ENCODE measurements around the gene CSH2.

The CSH2 gene

DNA sequence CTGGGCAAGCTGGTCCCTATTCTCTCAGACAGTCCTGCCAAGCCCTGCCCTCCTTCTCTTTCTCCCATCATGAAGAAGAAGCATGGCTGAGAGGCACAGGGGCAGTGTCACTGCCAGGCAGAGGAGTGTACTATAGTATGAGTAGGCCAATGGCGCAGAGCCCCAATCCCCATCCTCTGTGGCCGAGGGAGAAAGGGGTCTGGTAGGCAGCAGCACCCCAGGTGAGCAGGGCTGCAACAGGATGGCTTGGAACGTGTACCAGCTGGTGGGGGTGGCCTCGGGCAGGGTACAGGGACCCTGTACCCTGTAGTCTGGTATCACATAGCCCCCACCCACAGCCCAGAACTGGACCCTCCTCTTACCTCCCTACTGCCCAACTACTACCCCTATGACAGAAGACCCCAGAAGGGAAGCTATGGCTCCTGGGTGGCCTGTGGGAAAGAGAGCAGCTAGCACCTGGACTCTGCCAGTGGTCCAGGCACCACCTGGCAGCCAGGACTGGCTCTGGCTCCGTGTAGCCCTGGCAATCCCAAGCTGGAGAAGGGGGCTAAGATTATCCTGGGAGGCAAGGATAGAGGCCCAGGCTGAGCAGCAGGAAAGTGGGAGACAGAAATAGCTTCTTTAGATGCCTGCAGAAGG is 35.4 kb downstream of the CSH2 start:
- DNase-seq: no peak
- intact Hi-C loops (cut with DNase I): no loop called here

DNA sequence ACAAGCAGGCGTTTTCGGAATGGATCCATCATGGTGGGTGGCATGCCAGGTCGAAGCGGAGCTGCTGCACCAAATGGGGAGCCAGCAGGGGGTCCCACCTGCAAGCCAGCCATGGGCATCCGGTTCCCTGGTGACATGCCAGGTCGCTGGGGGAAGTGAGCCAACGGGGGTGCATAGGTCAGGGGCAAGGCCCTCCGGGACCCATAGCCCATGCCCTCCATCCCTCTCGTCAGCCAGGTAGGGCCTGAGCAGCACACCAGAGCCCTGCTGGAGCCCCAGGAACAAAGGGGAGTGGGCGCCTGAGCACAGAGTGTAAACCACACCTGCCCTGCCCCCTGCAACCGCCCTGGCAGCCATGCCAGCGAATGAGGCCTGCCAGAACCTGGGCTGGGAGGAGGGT is 36.0 kb downstream of the CSH2 start:
- no peak for DNase-seq
- intact Hi-C loops (cut with DNase I): no loop called here

DNA sequence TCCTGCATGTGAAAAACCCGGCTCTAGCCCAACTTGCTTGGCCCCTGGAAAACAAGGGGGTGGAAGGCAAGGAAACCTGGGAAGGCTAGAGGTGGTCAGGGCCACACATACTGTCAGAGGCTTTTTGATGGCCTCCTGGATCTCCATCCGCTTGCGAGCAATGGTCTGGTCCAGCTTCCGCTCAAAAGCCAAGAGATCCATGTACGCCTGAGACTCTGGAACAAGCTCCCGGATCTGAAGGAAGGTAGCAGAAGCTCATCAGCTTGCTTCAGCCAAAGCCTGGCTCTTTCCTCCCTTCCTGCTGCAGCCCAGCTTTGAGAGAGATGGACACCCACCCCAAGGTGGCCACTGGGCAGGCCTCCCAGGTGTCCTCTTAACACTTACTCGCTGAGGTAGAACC is 36.7 kb downstream of the CSH2 start:
- no peak for DNase-seq
- intact Hi-C loops (cut with DNase I): no loop called here

DNA sequence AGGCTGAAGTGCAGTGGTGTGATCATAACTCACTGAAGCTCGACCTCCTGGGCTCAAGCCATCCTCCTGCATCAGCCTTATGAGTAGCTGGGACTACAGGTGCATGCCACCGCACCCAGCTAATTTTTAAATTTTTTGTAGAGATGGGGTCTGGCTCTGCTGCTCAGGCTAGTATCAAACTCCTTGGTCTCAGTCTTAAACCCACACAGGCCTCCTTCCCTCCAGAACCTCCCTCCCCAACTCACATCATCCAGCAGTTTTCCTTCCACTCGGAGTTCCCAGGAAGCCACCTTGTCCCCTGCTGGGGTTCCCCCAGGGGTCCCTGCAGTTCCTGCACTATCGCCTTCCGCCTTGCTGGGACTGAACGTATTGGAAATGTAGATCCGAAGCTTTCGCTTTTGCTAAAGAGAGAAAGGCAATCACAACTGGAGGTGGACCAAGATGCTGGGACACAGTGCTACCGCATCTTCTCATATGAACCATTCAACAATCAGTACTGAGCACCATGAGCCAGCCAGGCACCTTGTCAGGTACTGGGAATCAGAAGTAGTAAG is 38.2 kb downstream of the CSH2 start:
- no peak for DNase-seq
- intact Hi-C loops (cut with DNase I): no loop called here

DNA sequence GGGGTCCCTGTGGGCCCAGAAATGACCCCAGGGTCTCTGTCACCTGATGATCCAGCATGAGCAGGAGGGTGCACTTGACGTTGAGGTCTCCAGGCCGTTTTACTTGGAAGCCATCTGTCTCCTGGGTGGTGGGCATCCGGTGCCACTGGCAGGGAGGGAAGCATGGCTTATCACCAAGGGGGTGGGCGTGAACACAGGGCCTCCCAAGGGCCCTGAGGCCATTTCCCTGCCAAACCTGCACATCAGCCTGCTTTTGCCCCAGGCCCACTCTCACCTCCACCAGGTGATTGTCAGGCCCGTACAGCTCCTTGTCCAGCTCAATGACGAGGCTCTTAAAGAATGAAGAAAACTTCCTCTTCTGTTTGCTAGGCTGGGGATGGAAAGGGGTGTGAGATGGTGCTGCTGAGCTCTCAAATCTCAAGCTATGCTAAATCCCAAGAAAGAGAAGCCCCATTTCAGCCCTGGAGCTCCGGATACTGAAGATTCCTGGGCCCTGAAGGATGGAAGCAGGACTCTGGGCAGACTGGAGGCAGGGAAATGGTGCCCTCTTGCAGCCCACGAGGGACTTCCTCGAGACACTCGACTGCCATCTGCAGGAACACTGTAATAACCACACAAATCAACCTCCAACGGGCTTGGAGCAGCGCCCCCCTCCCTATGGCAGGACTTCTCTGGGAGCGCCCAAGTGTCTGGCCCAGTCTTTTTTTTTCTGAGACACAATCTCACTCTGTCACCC is 38.9 kb downstream of the CSH2 start:
- DNase-seq: peak in 7 of 10 donors; percentile 52 to 94 (median 78)
- intact Hi-C loops (cut with DNase I): no loop called here

DNA sequence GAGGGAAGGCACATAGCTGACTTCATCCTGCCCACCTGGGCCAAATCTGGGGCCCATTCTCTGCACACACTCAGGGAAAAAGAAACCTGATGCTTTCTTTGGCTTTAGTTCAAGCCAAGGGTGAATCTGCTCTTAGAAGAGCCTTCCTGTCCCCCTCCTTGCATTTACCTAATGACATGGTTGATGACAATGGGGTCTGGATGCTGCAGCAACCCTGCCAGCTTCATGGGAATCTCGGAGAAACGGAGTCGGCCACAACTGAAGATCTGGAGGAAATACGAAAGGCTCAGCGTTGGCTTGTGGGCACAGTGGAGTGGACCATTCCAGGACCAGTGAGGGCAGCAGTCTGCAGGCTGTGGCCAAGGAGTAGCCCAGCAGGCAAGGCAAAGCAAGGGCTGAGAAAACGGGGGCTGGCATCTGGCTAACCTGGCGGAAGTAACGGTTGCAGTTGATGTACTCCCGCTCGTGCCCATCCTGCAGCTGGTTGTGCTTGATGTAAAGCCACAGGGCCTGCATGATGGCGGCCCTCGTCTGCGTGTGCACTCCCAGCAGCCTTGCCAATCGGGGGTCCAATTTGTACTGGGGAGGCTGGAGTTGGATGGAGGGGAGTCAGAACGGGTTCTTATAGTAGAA is 39.6 kb downstream of the CSH2 start:
- intact Hi-C loops (cut with DNase I): no loop called here
- DNase-seq: no peak

DNA sequence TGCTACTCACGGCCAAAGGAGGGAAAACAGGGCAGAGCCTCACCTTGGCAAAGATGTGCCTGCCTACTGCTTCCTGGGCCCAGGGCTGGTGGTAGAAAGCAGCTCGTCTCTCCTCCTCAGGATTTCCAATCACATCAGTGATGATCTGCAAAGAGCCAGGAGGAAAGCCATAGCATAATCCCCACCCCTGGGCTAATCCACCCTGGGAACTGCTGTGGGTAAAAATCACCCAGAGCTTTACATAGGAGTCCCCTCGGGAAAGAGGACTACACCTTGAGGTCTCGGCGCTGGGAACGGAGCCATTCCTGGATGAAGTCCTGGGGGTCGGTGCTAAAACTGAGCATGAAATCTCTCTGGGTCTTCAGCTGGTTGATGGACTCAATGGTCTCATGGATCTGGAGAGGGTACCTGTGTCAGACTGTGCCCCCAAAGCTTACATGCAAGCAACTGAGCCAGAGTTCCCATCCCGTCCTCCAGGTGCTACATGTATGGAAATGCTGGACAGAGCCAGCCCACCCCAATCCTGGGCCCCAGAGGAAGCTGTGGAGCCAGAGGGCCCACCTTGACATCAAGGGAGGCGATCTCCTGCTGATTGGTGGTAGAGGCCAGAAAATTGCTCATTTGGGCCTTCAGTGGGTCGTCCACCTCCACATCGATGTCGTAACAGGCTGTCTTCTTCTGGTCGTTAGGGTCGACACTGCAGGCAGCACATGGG is 40.3 kb downstream of the CSH2 start:
- DNase-seq: peak in 1 of 10 donors; percentile 66
- intact Hi-C loops (cut with DNase I): no loop called here

DNA sequence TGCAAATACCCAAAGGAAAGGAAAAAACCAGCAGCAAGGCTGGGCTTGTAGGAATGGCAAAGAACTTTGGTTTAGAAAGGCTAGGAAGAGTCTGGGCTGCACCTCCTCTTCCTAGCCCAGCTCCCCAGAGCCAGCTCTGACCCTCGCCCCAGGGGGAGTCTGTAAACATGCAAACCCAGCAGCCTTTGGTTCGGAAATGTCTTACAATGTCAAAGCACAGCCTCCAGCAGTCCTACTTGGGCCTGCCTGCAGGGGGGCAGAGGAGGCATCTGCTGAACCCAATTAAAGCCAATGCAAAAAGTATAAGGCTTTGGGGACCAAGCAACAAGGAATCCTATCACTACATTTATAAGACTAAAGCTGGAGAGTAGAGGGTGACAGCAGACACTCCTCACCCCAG is 41.0 kb downstream of the CSH2 start:
- no peak for DNase-seq
- intact Hi-C loops (cut with DNase I): no loop called here

DNA sequence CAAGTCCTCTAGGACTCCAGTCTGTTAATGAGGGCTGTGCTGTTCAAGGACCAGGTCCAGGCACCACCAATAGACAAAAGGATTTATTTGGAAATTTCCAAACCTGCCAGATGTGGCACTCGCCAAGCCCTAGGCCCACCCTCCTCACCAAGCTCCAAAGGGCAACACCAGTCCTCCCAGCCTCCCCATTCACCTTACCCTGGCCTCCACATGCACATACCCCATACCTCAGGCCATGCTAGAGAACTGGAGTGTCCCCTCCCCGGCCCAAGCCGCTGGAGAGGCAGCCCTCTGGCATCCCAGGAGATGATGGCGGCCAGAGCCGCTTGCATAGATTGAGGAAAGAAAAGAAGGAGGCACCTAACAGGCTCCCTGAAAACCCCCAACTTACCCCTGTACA is 41.5 kb downstream of the CSH2 start:
- no peak for DNase-seq
- intact Hi-C loops (cut with DNase I): no loop called here

DNA sequence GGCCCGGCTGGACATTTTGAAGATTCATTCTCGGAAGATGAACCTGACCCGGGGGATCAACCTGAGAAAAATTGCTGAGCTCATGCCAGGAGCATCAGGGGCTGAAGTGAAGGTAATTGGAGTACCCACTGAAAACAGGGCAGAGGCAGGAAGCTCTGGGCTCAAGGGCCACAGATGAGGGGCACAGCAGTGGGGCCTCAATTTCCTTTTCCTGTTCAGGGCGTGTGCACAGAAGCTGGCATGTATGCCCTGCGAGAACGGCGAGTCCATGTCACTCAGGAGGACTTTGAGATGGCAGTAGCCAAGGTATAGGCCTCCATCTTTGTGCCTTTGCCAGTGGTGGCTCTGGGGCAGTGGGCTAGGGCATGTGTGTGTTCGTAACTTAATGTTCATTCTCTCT is 42.0 kb downstream of the CSH2 start:
- intact Hi-C loops (cut with DNase I): no loop called here

DNA sequence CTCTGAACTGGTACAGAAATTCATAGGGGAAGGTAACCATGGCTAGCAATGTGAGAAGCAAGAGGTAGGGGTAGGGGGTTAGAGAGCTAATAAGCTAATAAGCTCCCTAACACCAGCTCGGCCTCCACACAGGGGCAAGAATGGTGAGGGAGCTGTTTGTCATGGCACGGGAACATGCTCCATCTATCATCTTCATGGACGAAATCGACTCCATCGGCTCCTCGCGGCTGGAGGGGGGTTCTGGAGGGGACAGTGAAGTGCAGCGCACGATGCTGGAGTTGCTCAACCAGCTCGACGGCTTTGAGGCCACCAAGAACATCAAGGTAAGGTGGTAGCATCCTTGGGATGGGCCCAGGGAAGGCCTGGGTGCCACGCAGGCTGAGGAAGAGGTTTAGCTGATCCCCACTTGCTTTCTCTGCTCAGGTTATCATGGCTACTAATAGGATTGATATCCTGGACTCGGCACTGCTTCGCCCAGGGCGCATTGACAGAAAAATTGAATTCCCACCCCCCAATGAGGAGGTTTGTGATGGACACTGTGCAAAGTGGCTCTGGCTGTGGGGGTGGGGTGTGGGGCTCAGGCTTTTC is 42.5 kb downstream of the CSH2 start:
- intact Hi-C loops (cut with DNase I): no loop called here

More for the DNA sequence above, 42.0 kb downstream of the CSH2 start:
- DNase-seq: no peak

DNA sequence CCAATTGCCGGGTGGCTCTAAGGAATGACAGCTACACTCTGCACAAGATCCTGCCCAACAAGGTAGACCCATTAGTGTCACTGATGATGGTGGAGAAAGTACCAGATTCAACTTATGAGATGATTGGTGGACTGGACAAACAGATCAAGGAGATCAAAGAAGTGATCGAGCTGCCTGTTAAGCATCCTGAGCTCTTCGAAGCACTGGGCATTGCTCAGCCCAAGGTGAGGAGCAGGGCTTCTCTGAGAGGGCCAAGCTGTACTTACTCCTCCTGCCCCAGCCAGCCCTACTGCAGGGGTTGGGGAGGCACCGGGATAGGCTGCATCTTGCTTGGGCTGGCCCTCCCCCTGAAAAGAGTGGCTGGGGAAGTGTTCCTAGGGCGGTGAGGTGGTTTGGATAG is 43.2 kb downstream of the CSH2 start:
- intact Hi-C loops (cut with DNase I): no loop called here
- DNase-seq: peak in 1 of 10 donors; percentile 35

More for the DNA sequence above, 42.5 kb downstream of the CSH2 start:
- DNase-seq: no peak

DNA sequence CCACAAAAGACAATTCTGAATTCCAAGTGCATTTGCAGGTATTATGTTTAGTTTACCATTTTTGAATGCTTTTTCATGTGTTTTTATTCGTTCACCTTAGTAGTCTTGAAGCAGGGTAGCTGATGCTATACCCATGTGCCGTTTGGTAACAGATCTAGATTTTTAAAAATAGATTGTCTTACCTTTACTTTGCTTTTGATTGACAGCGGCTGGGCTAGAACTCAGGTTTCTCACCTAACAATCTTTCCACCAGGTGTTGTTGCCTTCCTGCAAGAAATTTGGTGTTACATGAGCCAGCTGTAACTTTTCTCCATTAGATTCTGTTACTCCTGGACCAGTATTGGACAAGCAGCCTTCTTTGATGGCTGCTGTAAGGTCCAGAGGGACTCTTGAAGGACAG is 44.5 kb downstream of the CSH2 start:
- intact Hi-C loops (cut with DNase I): no loop called here
- DNase-seq: no peak

DNA sequence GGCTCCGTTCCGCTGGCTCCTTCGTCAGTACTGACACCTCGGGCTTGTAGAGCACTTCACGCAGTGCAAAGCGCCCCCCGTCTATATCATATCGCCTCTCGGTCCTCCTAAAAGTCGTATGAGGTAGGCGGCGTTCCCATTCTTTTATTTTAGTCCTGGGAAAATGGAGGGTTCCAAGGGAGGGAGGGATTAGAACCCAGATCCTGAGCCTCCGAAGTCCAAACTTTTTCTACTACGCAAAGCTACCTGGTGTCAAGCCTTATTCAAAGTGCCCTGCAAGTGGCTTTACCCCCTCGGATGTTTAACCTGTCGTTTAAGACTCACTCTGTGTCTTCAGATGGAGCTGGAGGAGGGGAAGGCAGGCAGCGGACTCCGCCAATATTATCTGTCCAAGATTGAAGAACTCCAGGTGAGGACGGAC is 45.7 kb downstream of the CSH2 start:
- intact Hi-C loops (cut with DNase I): loop anchor here (1.0 to 2.0 kb wide), 2 partner anchors 15 to 54 kb away; partner anchors contain the start of genes DDX42 and SMARCD2
- DNase-seq: no peak

DNA sequence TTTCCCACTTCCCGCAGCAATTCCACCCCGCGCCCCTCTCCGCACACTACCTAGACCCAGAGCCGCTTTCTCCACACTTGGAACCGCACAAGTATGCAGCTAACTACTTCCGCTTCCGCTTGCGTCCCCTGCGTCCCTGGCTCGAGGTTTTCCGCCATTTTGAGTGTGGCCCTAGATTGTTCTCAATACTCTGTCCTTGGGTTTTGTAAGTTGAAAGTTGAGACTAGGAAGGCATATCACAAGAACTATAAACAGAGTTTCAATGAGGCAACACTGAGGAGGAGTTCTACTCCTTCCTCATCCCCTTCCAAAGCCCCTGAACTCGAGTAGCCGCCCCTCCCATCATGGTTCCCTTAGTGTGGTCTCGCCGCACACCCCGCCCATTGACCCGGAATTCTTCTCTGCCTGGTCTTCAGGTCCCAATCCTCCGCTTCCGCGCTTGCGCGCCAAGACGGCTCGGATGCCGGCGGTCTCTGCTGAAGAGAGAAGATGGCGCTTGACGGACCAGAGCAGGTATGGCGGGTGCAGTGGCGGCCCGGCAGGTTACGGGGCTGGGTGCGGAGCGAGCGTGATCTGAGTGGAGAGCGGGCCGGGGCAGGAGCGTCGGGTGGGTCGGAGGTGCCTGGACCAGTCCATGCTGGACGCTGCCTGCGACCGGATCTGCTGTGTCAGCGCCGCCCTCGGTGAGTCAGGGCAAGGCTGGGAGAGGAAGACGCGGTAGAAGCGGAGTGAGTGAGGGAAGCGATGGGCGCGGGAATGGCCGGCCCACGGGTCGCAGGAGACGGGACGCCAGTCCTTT is 46.3 kb downstream of the CSH2 start, which contains the start of the genes FTSJ3 and PSMC5:
Gene FTSJ3, minus strand, starts transcription at position 662 of the 799 bp plus-strand sequence. CDS start 761 bp downstream, outside the sequence.
Gene PSMC5, plus strand, starts transcription at position 430 of the 799 bp plus-strand sequence. Its CDS starts 60 bp downstream, at position 490.
- intact Hi-C loops (cut with DNase I): loop anchor here (1.0 to 2.0 kb wide), 2 partner anchors 16 to 53 kb away; partner anchors contain the start of genes DDX42 and SMARCD2
- peak; percentile 95 to 100 (median 97) for DNase-seq

DNA sequence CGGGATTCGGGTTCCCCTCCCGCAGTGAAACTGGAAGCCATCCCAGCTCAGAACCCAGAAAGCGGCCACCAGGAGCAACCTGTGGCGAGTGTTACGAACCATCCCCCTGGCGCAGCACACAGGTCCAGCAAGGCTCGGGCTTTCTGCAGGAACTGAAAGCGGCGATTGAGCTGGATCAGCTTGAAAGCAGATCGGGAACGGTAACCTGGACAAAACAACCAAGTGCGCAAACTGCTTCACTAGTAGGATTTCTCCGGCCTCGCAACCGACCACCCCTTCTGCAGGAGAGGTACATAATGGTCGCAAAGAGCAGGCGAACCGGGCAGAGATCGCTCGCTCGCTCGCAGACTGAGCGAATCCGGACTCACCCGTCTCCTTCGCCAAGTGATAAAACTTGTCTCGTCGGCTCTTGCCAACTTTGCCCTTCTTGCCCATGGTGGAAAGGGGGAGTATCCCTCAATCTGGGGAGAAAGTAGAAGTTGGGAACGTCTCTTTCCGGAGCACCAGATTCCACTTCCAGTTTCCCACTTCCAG is 46.9 kb downstream of the CSH2 start:
- DNase-seq: no peak

DNA sequence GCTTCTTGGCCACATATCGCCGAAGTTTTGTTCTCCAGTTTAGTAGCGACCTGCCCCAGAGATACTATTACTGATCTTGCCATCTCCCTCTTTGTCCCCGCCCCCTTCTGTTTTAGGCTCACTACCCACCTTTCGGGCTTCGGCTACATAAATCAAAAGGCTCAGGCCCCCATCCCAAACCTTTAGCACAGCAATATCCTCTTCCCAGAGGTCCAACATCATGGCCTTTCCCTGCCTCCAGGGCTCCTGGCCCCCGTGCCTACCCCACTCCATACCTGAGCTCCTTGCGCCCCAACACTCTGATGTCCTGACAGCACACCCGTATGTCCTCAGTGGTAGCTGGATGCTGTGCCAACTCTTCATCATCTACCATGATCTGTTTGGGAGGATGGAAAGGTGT is 49.1 kb downstream of the CSH2 start:
- intact Hi-C loops (cut with DNase I): no loop called here
- no peak for DNase-seq

More for the DNA sequence above, 46.9 kb downstream of the CSH2 start:
- intact Hi-C loops (cut with DNase I): loop anchor here (1.0 to 2.0 kb wide), 2 partner anchors 16 to 52 kb away; partner anchors contain the start of genes DDX42 and SMARCD2

DNA sequence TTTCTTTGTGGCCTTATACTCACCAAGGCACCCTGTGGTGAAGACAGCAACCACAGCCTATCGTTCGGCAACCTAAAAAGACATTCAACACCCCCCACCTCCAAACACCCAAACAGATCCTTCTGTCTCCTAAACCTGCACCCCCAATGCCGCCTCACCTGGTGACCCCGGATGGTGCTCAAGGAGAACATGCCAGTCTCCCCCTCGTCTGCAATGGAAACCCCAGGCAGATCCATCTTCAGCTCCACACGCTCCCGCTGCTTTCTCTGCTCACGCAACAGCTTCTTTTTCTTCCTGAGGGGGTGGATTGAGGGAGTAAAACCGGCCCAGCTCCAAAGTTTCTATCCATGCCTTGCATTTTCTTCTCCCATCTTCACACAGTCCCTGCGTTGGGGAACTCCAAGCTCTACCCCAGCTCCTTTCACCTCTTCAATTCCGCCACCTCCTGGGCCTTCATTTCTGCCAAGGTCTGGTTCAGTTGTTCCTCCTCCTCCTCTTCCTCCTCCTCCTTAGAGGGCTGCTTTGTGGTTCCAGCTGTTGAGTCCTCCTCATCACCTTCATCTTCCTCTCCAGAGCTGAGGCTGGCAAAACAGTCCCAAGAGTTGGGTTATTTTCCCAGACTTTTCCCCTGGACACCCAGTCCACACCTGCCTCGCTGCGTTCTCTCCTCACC is 49.7 kb downstream of the CSH2 start:
- intact Hi-C loops (cut with DNase I): no loop called here
- peak in 1 of 10 donors; percentile 72 for DNase-seq
